ENCODE measurements around the gene ZFAND2B.

GRCh38 chr2:219234331-219234730 lies 27.7 kb downstream of the ZFAND2B start:
- no peak for TF ChIP-seq CTCF (IDR thresholded peaks at IDR 0.05)
- no peak for TF ChIP-seq POLR2A (IDR thresholded peaks at IDR 0.05)
- no peak for TF ChIP-seq POLR2AphosphoS5 (IDR thresholded peaks at IDR 0.05)

Data from gastroesophageal sphincter (tissue), 3 donors.